Esophagus muscularis mucosa (tissue), 4 donors: Measurements from ENCODE around the gene EEA1. TPM values are rescaled to one million over a fixed set of nuclear protein-coding genes. Genes with fewer than 3 reads are reported as not detected.
A peak's percentile ranks its signal among the peaks of the same experiment; 100 is the strongest.

Experiments used
- DNase-seq: peaks from one replicate; pipeline ENCODE4 v3.0.0-alpha.2; 2017; ENCODE audit errors: extremely low spot score
- H3K27ac ChIP-seq, 4 donors: fragments of 200-600 bp; sonication (generic); replicated peaks in 1 of 4; 1 replicate in 3 of 4; 2 replicates in 1 of 4; pipeline ENCODE4 v1.5.1; 2016 to 2019; ENCODE audit warnings: mild to moderate bottlenecking in 1 of 4
- H3K27me3 ChIP-seq, 4 donors: fragments of 200-600 bp; sonication (generic); one replicate each; pipeline versions ENCODE4 v1.5.1 to v1.6.0; 2016 to 2019
- H3K36me3 ChIP-seq, 4 donors: fragments of 200-600 bp; sonication (generic); one replicate each; pipeline ENCODE4 v1.5.1; 2016 to 2019
- H3K4me1 ChIP-seq, 4 donors: fragments of 200-600 bp; sonication (generic); one replicate each; pipeline ENCODE4 v1.5.1; 2016 to 2019
- H3K4me3 ChIP-seq, 4 donors: fragments of 200-600 bp; sonication (generic); 1 replicate in 2 of 4; 2 replicates in 2 of 4; pipeline ENCODE4 v1.5.1; 2016 to 2019; ENCODE audit warnings: mild to moderate bottlenecking in 4 of 4, moderate library complexity in 1 of 4
- H3K9me3 ChIP-seq, 4 donors: fragments of 200-600 bp; sonication (generic); 1 replicate in 3 of 4; 2 replicates in 1 of 4; pipeline ENCODE4 v1.5.1; 2016 to 2019
- EP300 ChIP-seq: sonication (generic); formaldehyde crosslinking; IDR thresholded peaks from one replicate; pipeline ENCODE4 v1.6.1; 2017; ENCODE audit warnings: antibody characterized with exemption
- POLR2A ChIP-seq: fragments of 450-650 bp; IDR thresholded peaks from one replicate; pipeline ENCODE4 v1.6.1; 2017; ENCODE audit warnings: antibody characterized with exemption, moderate library complexity, mild to moderate bottlenecking, low read depth
- POLR2AphosphoS5 ChIP-seq, 2 donors: sonication (generic); formaldehyde crosslinking; IDR thresholded peaks; one replicate each; pipeline ENCODE4 v1.6.1; 2017; ENCODE audit warnings: antibody characterized with exemption in 2 of 2
- WGBS: methylation state at CpG from one replicate; pipeline ENCODE4 v1.1.5; 2018; 5-methylcytosine and 5-hydroxymethylcytosine counted together
- intact Hi-C: fragments of 100-400 bp; cut with DNase I; formaldehyde crosslinking; loops from one replicate; pipeline ENCODE4 v1.15.1; 2023
- total RNA-seq, 4 donors: library from RNA; depleted of rRNA; stranded (reverse); fragments of >200 nt; gene quantifications; one replicate each; pipeline versions ENCODE4 v1.1.0 to v1.2.1, GENCODE V29; 2016
- TF ChIP-seq, protein P1 (sequence below), 3 experiments: fragments of 200-600 bp in 2 of 3; fragments of 450-650 bp in 1 of 3; sonication (generic) in 2 of 3; IDR thresholded peaks; one replicate each; pipeline ENCODE4 v1.5.1; 2017 to 2019; ENCODE audit warnings: antibody characterized with exemption in 3 of 3, mild to moderate bottlenecking in 2 of 3, moderate library complexity in 1 of 3

EEA1 gene
- total RNA-seq, 4 donors from 2014 or later: 15.7 to 31.1 (median 24.1) TPM

DNA sequence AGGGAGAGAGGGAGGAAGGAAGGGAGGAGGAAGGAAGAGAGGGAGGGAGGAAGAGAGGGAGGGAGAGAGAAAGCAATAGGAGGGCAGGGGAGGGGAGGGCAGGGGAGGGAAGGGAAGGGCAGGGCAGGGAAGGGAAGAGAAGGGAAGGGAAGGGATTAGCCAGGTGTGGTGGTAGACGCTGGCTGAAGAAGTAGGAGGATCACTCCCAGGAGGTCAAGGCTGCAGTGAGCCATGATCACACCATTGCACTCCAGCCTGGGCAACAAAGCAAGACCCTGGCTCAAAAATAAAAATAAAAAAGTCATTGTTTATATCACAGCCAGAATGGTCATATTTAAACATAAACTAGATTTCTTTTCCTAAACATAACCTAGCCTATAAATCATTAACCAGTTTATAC, 20.4 kb upstream of the EEA1 start:
- TF ChIP-seq POLR2AphosphoS5 (IDR thresholded peaks at IDR 0.05) (no peak), EP300 (no peak), POLR2A (no peak)
- TF ChIP-seq, protein P1, sequence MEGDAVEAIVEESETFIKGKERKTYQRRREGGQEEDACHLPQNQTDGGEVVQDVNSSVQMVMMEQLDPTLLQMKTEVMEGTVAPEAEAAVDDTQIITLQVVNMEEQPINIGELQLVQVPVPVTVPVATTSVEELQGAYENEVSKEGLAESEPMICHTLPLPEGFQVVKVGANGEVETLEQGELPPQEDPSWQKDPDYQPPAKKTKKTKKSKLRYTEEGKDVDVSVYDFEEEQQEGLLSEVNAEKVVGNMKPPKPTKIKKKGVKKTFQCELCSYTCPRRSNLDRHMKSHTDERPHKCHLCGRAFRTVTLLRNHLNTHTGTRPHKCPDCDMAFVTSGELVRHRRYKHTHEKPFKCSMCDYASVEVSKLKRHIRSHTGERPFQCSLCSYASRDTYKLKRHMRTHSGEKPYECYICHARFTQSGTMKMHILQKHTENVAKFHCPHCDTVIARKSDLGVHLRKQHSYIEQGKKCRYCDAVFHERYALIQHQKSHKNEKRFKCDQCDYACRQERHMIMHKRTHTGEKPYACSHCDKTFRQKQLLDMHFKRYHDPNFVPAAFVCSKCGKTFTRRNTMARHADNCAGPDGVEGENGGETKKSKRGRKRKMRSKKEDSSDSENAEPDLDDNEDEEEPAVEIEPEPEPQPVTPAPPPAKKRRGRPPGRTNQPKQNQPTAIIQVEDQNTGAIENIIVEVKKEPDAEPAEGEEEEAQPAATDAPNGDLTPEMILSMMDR (IDR thresholded peaks at IDR 0.05): no peak
- Histone ChIP-seq H3K27me3 (peaks cover 0 to 4% (median 0%) of the 10 kb centered on the region in 4 donors), H3K9me3 (no peaks in the 10 kb centered on the region), H3K4me1 (no peaks in the 10 kb centered on the region), H3K27ac (no peak overlapping the region), H3K4me3 (no peak overlapping the region), H3K36me3 (no peaks in the 10 kb centered on the region)
- 70% methylated on average over 1 of the region's 1 CpG for WGBS
- DNase-seq: no peak
- intact Hi-C loops: no loop called here

DNA sequence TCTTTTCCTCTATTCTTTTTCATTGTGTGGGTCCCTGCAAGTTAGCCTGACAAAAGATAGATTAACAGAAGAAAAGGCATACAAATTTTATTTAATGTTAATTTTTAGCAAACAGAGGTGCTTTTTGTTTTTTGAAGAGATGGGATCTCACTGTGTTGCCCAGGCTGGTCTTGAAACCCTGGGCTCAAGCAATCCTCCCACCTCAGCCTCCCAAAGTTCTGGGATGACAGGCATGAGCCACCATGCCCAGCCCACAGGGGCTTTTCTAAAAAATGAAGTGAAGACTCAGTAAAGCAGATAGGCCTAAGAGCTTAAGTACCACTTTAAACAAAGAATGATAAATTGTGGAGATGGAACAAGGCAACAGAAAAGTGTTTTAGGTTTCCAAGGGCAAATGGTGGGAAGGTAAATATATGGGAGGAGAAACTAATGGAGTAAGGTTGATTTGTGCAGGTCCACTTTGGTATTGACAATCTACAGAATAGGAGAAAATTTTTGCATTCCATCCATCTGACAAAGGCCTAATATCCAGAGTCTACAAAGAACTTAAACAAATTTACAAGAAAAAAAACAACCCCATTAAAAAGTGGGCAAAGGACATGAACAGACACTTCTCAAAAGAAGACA, 18.6 kb upstream of the EEA1 start:
- DNase-seq: no peak
- Histone ChIP-seq H3K4me1 (peaks cover 0 to 8% (median 4%) of the 10 kb centered on the region in 4 donors), H3K27me3 (peaks cover 0 to 4% (median 0%) of the 10 kb centered on the region in 4 donors), H3K4me3 (no peak overlapping the region), H3K9me3 (no peaks in the 10 kb centered on the region), H3K27ac (no peak overlapping the region), H3K36me3 (no peaks in the 10 kb centered on the region)
- TF ChIP-seq POLR2AphosphoS5 (IDR thresholded peaks at IDR 0.05) (no peak), EP300 (no peak), POLR2A (no peak)
- TF ChIP-seq, protein P1 (IDR thresholded peaks at IDR 0.05): no peak
- intact Hi-C loops: no loop called here

DNA sequence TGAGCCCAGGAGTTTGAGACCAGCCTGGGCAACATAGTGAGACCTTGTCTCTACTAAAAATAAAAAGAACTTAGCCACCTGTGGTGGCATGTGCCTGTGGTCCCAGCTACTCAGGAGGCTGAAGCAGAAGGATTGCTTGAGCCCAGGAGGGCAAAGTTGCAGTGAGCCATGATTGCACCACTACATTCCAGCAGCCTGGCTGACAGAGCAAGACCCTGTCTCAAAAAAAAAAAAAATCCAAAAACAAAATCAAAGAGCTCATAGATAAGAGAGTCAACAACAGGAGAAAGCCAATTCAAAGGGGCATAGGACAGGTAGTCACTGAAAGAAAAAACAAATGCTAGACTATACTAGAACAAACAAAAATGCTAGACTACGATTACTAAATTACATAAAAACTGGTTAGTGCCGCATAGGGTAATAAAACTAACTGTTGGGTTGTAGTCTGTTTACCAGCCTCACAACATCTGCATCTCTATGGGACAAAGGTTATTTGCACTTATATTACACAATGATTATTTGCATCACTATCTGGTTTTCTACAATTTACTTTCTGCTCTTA, 16.6 kb upstream of the EEA1 start:
- peaks cover 0 to 10% (median 5%) of the 10 kb centered on the region in 4 donors for H3K4me1 ChIP-seq
- no peak for DNase-seq
- no peaks in the 10 kb centered on the region for H3K36me3 ChIP-seq
- no peaks in the 10 kb centered on the region for H3K9me3 ChIP-seq
- WGBS: 97% methylated on average over 2 of the region's 2 CpGs
- no peak overlapping the region for H3K27ac ChIP-seq
- H3K4me3 ChIP-seq: no peak overlapping the region
- H3K27me3 ChIP-seq: peaks cover 0 to 4% (median 0%) of the 10 kb centered on the region in 4 donors
- TF ChIP-seq POLR2AphosphoS5 (IDR thresholded peaks at IDR 0.05) (no peak), EP300 (no peak), POLR2A (no peak)
- TF ChIP-seq, protein P1 (IDR thresholded peaks at IDR 0.05): no peak
- intact Hi-C loops: no loop called here

DNA sequence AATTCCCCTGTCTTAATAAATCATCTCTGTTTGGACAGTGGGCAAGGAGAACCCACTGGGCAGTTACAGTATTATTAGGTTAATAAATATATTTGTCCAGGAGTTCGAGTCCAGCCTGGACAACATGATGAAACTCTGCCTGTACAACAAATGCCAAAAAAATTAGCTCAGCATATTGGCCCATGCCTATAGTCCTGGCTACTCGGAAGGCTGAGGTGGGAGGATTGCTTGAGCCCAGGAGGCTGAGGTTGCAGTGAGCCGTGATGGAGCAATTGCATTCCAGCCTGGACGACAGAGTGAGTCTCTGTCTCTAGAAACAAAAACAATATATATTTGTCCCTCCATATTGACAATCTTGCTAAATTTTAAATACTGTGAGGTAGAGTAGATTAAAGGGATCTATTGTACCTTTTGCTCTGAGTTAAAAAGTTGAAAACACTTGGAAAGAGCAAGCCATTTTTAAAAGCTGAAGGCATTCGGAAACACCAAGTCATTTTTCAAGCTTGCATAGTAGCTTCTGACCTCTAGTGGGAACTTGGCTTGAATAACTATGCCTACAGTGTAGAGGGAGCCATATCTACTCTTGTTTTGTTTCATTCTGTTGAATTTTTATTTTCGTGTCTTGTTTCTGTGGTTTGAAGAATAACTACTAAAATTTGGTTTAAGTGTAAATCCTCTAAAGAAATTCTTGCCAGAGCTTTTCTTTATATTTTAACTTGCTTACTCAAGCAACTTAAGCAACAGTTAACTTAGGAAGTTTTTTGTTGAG, 14.6 kb upstream of the EEA1 start:
- no peak overlapping the region for H3K4me3 ChIP-seq
- no peak overlapping the region for H3K27ac ChIP-seq
- peaks cover 0 to 10% (median 5%) of the 10 kb centered on the region in 4 donors for H3K4me1 ChIP-seq
- intact Hi-C loops: no loop called here
- H3K9me3 ChIP-seq: no peaks in the 10 kb centered on the region
- DNase-seq: no peak
- no peaks in the 10 kb centered on the region for H3K36me3 ChIP-seq
- no peaks in the 10 kb centered on the region for H3K27me3 ChIP-seq
- WGBS: 64% methylated on average over 6 of the region's 6 CpGs
- TF ChIP-seq, protein P1 (IDR thresholded peaks at IDR 0.05): peak in 2 of 3 experiments; percentile 18 to 19
- TF ChIP-seq POLR2A (no peak), EP300 (no peak), POLR2AphosphoS5 (IDR thresholded peaks at IDR 0.05) (no peak)
